Esophagus mucosa (tissue), 1 donor: ENCODE data around the gene ADRB2. TPM values are rescaled to one million over a fixed set of nuclear protein-coding genes. Genes with fewer than 3 reads are reported as not detected.

Source experiments
- ATAC-seq: fragments of 200-7000 bp; cut with Tn5 transposase; one replicate; pipeline ENCODE4 v1.9.1; 2020
- total RNA-seq: library from RNA; stranded (reverse); gene quantifications from one replicate; pipeline ENCODE4 v1.2.4, GENCODE V29; 2023
- donor health status: DM: yes; HTN: yes; CAD: no.

The ADRB2 gene
- total RNA-seq, 1 donor from 2014 or later: 2.8 TPM

DNA sequence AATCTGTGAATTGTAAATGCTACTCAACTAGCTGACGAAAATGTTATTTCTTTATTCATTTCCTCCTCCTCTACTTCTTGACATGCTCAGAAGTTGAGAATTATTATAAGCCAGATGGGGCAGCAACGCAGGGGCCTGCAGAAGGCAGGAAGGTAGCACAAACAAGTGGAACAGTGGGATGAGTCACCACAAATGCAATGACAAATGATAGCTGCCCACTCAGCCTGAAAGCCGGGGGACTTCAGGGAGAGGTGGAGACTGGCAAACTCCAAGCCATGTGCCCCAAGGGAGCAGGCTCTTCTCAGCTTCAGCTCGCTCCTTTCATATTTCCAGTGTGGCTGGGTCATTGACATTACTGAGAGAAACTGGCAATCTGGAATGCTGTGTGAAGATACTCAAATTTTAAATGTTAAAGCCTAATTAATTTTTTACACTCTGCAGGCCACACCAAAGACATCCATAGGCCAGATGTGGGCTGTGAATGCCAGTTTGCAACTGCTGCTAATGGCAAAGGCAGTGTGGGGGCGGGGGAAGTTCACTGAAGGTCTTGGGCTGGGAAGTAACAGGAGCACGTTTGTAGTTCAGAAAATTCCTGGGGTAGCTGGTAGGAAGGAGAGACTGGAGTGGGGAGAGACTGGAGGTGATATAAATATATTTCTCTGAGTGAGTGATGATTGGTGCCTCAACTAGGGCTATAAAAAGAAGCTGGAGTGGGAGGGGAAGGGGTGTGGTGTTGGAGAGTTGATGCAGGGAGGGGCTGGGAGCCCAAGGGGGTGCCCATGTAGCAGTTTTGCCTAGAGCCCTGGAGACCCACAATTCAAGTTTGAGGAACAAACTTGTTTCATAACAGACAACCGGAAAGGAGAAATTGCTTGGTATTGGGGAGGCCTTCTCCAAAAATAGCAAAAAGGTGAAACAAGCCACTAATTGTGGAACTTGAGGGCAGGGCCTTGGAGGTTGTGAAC is 20.8 kb upstream of the ADRB2 start:
- ATAC-seq: no peak

- ATAC-seq: no peak
These were observed 19.9 kb upstream of the ADRB2 start for GRCh38 chr5:148806520-148806931.

- peak; percentile 28 for ATAC-seq
These were observed 18.6 kb upstream of the ADRB2 start for GRCh38 chr5:148807851-148808250.

DNA sequence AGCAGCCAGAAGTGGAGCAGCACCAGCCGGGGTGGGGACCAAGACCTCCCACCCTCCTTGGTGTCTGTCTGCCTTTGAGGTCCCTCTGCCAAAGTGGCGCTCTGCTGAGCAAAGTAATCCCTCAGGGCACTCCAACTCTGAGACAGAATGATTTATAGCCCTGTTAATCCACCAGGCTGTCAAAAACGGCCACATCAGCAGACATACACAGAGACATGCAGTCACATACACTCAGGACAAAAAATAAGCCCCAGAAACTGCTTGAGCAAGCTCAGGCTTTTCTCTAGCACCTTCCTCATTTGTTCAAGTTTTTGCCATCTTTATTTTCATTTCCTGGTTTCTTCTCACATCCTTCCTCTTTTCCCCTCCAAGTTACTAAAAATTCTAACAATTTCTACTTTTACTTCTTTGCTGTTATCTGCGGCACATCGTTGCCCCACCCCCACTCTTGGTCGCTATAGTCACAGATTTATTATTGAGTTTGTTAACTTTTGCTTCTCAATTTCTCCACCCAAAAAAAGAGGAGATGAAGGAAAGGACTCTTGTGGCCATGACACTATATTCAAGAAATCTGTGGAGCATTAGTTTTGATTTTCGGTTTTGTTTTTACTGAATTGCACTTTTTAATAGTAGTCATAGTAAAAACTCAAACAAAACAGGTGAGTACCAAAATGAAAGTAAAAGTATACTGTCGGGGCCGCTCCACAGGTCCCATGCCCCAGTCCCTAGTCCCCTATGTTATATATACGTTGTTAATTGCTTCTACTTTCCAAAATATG is 17.4 kb upstream of the ADRB2 start:
- ATAC-seq: peak; percentile 77

- ATAC-seq: no peak
These were observed 16.5 kb upstream of the ADRB2 start for GRCh38 chr5:148809781-148810524.

GRCh38 chr5:148810823-148811222 is 15.6 kb upstream of the ADRB2 start:
- no peak for ATAC-seq

- no peak for ATAC-seq
These were observed 14.7 kb upstream of the ADRB2 start for GRCh38 chr5:148811756-148812155.

GRCh38 chr5:148815086-148815485 is 11.3 kb upstream of the ADRB2 start:
- ATAC-seq: no peak

DNA sequence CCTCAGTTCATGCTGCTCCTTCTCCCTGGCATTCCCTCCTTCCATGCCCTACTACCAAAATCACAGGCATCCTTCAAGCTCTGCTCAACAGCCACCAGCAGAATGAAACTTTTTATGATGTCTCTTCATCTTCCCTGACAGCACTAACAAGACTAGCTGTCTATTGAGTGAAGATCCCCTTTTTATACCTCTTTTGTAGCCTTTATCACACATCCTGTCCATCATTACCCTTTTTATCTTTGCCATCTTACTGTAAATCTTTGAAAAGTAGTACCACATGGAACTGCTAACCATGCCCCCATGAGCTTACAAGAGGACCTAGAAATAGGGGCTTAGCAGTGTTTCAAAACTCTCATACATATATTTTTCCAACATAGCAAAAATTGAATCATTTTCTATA is 10.8 kb upstream of the ADRB2 start:
- no peak for ATAC-seq

DNA sequence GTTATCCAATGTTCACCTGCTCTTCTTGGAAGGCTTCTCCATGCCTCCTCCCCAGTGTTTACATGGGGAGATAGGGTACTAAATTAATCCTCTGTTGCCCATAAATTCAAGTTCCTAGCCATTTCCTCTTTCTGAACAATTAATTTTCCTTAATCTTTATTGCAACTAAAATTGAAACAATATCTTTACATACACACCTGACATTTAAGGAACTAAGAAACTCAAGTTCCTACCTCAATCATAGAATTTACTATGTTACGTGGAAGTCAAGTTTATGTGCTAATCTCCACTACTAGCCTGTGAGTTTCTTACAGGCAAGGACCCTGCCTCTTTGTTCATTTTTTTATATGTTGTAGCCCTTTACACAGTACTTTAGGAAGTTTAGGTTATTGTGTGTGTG is 10.1 kb upstream of the ADRB2 start:
- no peak for ATAC-seq

DNA sequence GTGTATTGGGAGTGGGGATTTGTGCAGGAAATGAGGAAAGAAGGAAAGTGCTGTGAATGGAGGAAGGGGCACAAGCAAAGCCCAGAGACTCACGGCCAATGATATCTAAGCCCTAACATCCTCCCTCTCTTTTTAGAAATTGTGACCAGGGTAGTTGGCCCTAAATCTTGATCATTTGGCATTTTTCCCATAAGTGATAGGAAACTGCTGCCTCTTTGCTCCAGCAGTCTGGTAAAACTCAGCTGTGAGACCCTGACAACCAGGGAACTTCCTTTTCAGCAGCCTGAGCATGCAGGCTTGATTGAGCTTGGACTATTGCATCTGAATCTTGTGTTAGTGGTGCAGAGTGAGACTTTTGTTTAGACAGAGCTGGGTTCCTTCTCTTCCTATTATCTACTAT is 9.6 kb upstream of the ADRB2 start:
- no peak for ATAC-seq

GRCh38 chr5:148817606-148818005 is 8.8 kb upstream of the ADRB2 start:
- no peak for ATAC-seq

DNA sequence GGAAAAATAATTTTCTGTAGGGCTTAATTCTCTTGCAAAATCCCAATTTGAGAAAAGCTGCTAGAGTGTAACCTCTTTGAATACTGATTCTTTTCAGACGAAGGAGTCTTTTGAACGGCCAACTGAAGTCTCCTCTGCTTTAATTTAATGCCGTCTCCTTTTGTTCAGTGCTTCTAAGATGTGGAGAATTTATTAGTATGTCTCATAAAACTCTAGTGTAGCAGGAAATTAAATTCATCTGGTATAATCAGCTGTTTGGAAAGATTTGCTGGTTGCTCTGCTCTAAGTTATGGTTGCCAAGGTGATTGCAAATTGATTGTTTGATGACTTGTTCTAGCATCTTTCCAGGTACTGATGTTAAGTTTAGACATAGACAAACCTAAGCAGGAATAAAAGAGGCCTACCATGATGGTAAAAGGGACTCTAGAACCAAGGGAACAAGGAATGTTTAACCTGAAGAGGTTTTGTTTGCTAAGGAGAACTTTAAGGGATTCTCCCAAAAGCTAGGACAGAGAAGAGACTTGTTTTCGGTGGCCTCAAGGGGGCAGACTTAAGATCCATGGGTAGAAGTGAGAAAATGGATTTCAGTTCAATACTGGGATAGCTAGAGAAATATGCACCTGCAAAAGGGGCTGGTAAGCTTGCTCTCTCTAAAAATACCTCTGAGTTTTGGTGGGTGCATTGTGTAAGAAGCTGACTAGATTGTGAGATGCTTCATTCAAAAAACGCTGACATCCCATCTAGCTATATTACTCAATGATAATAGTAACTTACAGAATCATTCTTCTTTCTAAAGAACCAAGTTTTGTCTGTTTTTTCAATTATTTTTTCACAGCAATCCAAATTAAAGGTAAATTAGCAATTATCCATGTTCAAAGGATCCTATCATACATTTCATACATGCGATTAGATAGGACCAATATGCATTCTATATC is 5.7 kb upstream of the ADRB2 start:
- ATAC-seq: peak; percentile 34

DNA sequence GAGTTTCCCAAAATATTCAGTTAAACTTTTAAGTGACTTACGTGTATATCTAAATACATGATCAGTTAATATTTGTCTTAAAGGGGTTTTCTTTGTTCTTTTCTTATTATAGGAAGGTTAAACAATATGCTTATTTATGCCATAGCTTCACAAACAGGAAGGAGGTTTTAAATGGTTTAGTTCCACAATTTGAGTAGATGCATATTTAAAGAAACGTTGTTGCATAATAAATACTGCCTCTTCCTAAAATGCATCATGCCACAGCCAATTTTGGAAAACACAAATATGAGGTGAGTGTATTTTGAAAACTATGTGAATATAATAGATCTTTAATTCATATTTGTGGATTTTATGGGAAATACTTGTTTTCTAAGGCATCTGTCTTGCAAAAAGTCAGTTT is 2.5 kb upstream of the ADRB2 start:
- no peak for ATAC-seq

DNA sequence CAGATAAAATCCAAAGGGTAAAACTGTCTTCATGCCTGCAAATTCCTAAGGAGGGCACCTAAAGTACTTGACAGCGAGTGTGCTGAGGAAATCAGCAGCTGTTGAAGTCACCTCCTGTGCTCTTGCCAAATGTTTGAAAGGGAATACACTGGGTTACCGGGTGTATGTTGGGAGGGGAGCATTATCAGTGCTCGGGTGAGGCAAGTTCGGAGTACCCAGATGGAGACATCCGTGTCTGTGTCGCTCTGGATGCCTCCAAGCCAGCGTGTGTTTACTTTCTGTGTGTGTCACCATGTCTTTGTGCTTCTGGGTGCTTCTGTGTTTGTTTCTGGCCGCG is 727 bp upstream of the ADRB2 start:
- ATAC-seq: peak; percentile 47

DNA sequence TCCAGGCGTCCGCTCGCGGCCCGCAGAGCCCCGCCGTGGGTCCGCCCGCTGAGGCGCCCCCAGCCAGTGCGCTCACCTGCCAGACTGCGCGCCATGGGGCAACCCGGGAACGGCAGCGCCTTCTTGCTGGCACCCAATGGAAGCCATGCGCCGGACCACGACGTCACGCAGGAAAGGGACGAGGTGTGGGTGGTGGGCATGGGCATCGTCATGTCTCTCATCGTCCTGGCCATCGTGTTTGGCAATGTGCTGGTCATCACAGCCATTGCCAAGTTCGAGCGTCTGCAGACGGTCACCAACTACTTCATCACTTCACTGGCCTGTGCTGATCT is 294 bp downstream of the ADRB2 start:
- no peak for ATAC-seq

DNA sequence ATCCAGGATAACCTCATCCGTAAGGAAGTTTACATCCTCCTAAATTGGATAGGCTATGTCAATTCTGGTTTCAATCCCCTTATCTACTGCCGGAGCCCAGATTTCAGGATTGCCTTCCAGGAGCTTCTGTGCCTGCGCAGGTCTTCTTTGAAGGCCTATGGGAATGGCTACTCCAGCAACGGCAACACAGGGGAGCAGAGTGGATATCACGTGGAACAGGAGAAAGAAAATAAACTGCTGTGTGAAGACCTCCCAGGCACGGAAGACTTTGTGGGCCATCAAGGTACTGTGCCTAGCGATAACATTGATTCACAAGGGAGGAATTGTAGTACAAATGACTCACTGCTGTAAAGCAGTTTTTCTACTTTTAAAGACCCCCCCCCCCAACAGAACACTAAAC is 1.3 kb downstream of the ADRB2 start:
- ATAC-seq: no peak

DNA sequence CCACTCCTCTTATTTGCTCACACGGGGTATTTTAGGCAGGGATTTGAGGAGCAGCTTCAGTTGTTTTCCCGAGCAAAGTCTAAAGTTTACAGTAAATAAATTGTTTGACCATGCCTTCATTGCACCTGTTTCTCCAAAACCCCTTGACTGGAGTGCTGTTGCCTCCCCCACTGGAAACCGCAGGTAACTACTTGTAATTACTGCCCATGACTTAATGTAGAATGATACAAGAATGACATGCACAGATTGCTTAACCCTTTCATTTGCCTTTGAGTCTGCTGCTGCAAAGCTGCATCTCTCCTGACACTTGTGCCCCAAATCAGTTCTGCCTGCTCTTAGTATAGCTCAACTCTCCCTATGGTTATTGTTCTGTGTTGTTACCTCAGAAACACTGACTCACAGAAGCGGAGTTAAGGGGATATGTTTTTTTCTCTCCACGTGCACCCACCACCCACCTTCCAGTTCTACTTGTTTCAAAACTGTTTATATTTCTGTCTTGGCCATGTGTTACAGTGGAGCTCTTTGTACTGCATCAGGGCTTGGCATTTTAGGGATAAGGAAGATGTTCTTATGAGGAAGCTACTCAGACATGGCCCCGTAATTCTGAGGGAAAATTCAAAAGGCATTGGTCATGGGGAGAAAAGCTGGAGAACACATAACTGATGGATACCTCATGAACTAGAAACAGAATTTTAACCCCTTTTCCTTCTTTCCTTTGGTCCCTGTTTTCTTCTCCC is 2.3 kb downstream of the ADRB2 start:
- no peak for ATAC-seq

GRCh38 chr5:148829248-148829594 is 2.8 kb downstream of the ADRB2 start:
- ATAC-seq: no peak

DNA sequence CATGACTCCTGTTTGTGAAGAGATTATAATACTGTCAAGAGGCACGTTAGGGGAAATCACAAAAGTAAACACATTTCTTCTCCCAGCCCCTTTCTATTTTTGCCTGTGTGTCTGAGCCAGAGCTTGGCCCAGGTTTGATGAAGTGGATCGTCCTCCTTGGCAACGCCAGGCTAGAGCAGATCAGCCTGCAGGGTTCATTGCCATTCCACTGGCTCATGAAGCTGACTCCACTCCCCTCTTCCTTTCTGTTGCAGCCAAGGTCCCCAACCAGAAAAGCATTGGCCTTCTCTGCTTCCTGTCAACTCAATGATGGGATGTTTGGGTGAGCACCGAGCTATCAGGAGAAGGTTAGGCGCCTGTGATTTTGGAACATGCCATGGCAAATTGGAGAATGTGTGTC is 3.3 kb downstream of the ADRB2 start:
- ATAC-seq: no peak

GRCh38 chr5:148830211-148830610 is 3.8 kb downstream of the ADRB2 start:
- ATAC-seq: no peak
